Adipocyte (in vitro differentiated cells): ENCODE results near the gene COLEC11.
"Not testable (repeated sequence)": the region's sequence is repeated elsewhere in the genome, so short reads cannot be mapped to it uniquely, and the experiment has no call there.

ENCODE experiments used
- DNase-seq: peaks from one replicate; pipeline ENCODE4 v3.0.0-alpha.2; 2015; ENCODE audit warnings: low read depth
- H3K27me3 ChIP-seq: replicated peaks from 2 replicates; pipeline ENCODE4 v1.7.0; 2013; ENCODE audit warnings: mild to moderate bottlenecking, low read length, moderate library complexity; ENCODE audit not compliant: control insufficient read depth, insufficient read depth
- H3K36me3 ChIP-seq: 2 replicates; pipeline ENCODE4 v1.7.0; 2013; ENCODE audit warnings: low read length, mild to moderate bottlenecking, moderate library complexity; ENCODE audit not compliant: control insufficient read depth, insufficient read depth, severe bottlenecking
- H3K4me1 ChIP-seq: 2 replicates; pipeline ENCODE4 v1.7.0; 2013; ENCODE audit warnings: mild to moderate bottlenecking, low read length, moderate library complexity; ENCODE audit not compliant: control insufficient read depth, insufficient read depth
- H3K4me3 ChIP-seq: 2 replicates; pipeline ENCODE4 v1.7.0; 2013; ENCODE audit warnings: mild to moderate bottlenecking, low read length, moderate library complexity
- H3K9ac ChIP-seq: 2 replicates; pipeline ENCODE4 v1.7.0; 2013; ENCODE audit warnings: mild to moderate bottlenecking, low read length, moderate library complexity
- H3K9me3 ChIP-seq: 2 replicates; pipeline ENCODE4 v1.7.0; 2013; ENCODE audit warnings: mild to moderate bottlenecking, low read length, moderate library complexity; ENCODE audit not compliant: control insufficient read depth

The COLEC11 gene

DNA sequence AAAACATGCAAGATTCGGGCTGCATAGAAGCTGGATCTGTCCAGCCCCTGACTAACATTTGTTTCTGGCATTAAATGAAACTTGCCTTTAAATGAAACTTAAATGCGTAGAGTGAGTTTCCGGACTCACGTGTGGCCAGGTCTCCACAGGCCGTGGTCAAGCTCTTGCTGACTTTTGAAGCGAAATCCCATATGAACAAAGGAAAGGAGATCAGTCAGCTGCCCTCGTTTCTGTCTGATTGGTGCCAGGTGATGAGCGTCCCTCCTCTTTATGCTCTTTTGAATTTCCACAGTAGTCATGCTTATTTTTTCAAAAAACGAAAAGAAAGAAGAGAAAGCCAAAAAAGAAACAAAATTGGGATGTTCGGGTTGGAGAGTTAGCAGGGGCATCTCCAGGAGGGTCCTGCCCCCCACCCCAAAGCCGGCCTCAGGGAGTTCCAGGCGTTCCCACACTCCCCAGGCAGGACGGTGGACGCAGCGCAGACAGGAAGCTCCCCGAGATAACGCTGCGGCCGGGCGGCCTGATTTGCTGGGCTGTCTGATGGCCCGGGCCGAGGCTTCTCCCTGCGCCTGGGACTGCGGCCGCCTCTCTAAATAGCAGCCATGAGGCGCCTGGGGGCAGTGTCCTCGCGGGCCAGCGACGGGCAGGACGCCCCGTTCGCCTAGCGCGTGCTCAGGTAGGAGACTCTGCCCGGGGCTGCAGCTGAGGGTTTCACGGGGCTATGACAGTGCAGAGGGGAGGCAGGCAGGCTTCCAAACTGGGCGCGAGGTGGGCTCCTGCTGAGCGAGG is at the start of gene COLEC11:
TSS of gene COLEC11 (plus strand) at position 620 of the 789 bp plus-strand sequence. CDS start 9,229 bp downstream, outside the sequence.
- peak; percentile 28 for DNase-seq
- peak within 1 kb of the TSS; percentile 56 for H3K4me3 ChIP-seq

GRCh38 chr2:3545788-3546478 is 49.0 kb upstream of the COLEC11 start:
- Histone ChIP-seq H3K4me1 (no peaks in the 10 kb centered on the region), H3K9ac (no peak overlapping the region), H3K4me3 (no peak overlapping the region), H3K36me3 (peaks cover 98% of the 10 kb centered on the region), H3K27me3 (no peaks in the 10 kb centered on the region), H3K9me3 (no peaks in the 10 kb centered on the region)
- DNase-seq, result no peak

More for the DNA sequence above, at the start of gene COLEC11:
- no peaks in the 10 kb centered on the region for H3K36me3 ChIP-seq
- H3K27me3 ChIP-seq, result no peaks in the 10 kb centered on the region
- H3K9ac ChIP-seq, result peak within 1 kb of the TSS; percentile 72
- no peaks in the 10 kb centered on the region for H3K9me3 ChIP-seq
- H3K4me1 ChIP-seq, result peaks cover 8% of the 10 kb centered on the region

DNA sequence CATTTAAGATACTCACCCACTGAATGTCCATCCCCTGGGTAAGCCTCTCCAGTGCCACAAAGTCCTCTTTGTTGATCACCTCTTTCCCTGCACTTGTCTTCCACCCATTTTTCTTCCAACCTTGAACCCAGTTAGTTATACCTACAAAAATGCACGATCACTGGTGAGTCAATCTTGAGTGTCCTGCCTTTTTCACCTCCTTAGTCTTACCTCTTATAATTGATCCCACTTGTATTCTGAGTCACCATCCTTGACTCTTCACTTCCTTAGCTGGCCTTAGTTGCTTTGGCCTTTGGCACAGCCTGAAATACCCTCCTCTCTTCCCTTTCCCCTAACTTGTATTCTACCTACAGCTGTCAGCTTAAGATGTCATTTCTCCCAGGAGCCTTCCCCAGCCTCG is 47.0 kb upstream of the COLEC11 start:
- Histone ChIP-seq H3K9ac (no peak overlapping the region), H3K36me3 (peaks cover 97% of the 10 kb centered on the region), H3K9me3 (no peaks in the 10 kb centered on the region), H3K4me3 (no peak overlapping the region), H3K4me1 (no peaks in the 10 kb centered on the region), H3K27me3 (no peaks in the 10 kb centered on the region)
- no peak for DNase-seq

DNA sequence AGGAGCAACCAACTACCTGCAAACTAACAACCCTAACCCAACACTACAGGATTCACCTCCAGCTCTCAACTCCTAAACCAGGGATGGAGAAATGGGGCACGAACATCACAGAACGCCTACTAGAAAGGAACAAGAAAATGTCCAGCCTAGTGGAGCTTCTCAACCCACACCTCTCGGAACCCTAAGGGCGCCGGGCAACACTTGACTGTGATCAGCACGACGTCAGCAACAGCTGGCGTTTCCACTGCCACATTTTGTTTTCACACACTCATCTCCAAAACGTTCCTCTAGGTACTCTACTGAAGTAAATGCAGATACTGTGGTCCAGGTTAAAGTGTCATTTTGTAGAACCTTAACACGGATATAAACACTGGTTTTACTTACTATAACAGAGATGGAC is 41.0 kb upstream of the COLEC11 start:
- no peak for DNase-seq
- Histone ChIP-seq H3K27me3 (no peaks in the 10 kb centered on the region), H3K4me3 (no peak overlapping the region), H3K9ac (no peak overlapping the region), H3K36me3 (peaks cover 73% of the 10 kb centered on the region), H3K4me1 (peaks cover 10% of the 10 kb centered on the region), H3K9me3 (no peaks in the 10 kb centered on the region)

- Histone ChIP-seq H3K4me1 (peaks cover 10% of the 10 kb centered on the region), H3K4me3 (peak overlapping the region; percentile 86), H3K9ac (peak overlapping the region; percentile 91), H3K9me3 (no peaks in the 10 kb centered on the region), H3K36me3 (peaks cover 39% of the 10 kb centered on the region), H3K27me3 (no peaks in the 10 kb centered on the region)
- DNase-seq, result no peak
These were observed 37.2 kb upstream of the COLEC11 start for GRCh38 chr2:3557639-3558204.

DNA sequence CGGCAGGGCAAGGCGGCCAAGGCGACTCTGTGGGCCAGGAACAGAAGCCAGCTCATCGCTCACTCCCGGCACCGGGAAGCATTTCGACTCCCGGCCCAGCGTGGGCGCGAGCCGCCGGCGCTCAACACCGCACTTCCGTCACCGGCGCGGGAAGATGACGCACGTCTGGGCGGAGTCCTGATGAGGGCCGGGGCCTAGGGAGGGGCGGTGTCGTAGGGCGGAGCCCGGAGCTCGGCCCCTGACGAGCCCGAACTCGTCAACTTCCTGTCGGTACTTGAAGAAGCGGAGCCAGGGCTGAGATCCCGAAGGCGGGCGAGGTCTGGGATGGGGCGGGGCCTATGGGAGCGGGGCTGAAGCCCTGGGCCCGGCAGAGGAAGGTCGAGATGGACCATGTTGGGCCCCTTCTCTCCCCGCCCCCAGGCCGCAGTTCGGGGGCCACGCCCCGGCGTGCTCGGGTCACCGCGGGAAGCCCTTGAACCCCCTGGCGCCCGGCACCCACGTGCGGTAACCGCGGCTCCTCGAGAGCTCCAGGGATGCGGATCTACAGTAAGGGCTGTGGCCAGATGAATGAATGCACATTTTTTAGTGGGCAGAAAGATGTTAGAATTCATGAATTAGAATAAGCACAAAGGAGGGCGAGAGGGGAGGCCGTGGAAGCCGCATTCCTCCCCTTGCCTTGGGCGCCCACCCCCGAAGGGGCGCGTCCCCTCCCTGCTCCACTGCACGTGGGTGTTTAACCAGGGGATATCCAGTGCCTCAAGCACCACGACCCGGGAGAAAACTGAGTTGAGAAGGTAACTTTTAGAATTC is 36.5 kb upstream of the COLEC11 start, which contains the start of gene RNASEH1:
TSS of gene RNASEH1 (minus strand) at position 129 of the 810 bp plus-strand sequence. CDS start at position 56, 73 bp downstream.
- Histone ChIP-seq H3K4me3 (peak within 1 kb of the TSS; percentile 86), H3K4me1 (peaks cover 10% of the 10 kb centered on the region), H3K9me3 (no peaks in the 10 kb centered on the region), H3K27me3 (no peaks in the 10 kb centered on the region), H3K9ac (peak within 1 kb of the TSS; percentile 91), H3K36me3 (peaks cover 33% of the 10 kb centered on the region)
- DNase-seq, result peak; percentile 99

GRCh38 chr2:3563521-3563976 is 31.4 kb upstream of the COLEC11 start:
- no peaks in the 10 kb centered on the region for H3K9me3 ChIP-seq
- H3K9ac ChIP-seq, result no peak overlapping the region
- H3K4me3 ChIP-seq, result no peak overlapping the region
- DNase-seq, result no peak
- no peaks in the 10 kb centered on the region for H3K4me1 ChIP-seq
- H3K36me3 ChIP-seq, result no peaks in the 10 kb centered on the region
- no peaks in the 10 kb centered on the region for H3K27me3 ChIP-seq

GRCh38 chr2:3565117-3565516 is 29.8 kb upstream of the COLEC11 start:
- Histone ChIP-seq H3K27me3 (no peaks in the 10 kb centered on the region), H3K4me3 (no peak overlapping the region), H3K9ac (no peak overlapping the region), H3K36me3 (no peaks in the 10 kb centered on the region), H3K4me1 (no peaks in the 10 kb centered on the region), H3K9me3 (no peaks in the 10 kb centered on the region)
- DNase-seq, result no peak

DNA sequence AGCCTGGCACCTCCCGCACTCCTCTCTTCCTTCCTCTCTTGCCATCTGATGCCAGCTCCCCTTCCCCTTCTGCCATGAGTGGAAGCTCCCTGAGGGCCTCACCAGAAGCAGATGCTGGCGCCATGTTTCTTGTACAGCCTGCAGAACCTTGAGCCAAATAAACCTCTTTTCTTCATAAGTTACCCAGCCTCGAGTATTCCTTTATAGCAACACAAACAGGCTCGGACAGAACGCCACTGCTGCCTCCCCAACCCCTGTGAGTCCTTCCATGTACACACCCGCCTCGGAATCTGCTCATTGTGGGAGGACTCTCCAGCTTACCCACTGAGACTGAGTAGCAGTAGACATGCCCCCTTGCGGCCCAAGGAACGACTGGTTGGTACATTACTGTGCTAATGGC is 28.1 kb upstream of the COLEC11 start:
- no peaks in the 10 kb centered on the region for H3K27me3 ChIP-seq

GRCh38 chr2:3569656-3570055 is 25.3 kb upstream of the COLEC11 start:
- H3K9me3 ChIP-seq, H3K27me3 ChIP-seq, H3K9ac ChIP-seq, H3K36me3 ChIP-seq, DNase-seq, H3K4me1 ChIP-seq, H3K4me3 ChIP-seq: not testable (repeated sequence)

More for the DNA sequence above, 28.1 kb upstream of the COLEC11 start:
- no peak overlapping the region for H3K9ac ChIP-seq
- H3K36me3 ChIP-seq, result no peaks in the 10 kb centered on the region
- no peak overlapping the region for H3K4me3 ChIP-seq
- no peaks in the 10 kb centered on the region for H3K9me3 ChIP-seq
- no peak for DNase-seq
- H3K4me1 ChIP-seq, result no peaks in the 10 kb centered on the region
